Endothelial cell of umbilical vein (primary cell): ENCODE results near the gene ABLIM2. TPM values are rescaled to one million over a fixed set of nuclear protein-coding genes. Genes with fewer than 3 reads are reported as not detected.

Experiments used
- BruUV-seq: library from RNA; stranded (reverse); fragments of 400-500 nt; replicated peaks from 2 replicates; lab custom pipeline; 2021; lab: Mats Ljungman, UMichigan
- CTCF ChIA-PET: fragments of 300-600, 350-600 bp; sonication (Branson Sonifier 250); formaldehyde crosslinking; loops from one replicate; lab custom pipeline; 2021; ENCODE audit warnings: antibody characterized with exemption, inconsistent platforms; lab: Charles Lee
- POLR2A ChIA-PET: fragments of 300-600, 350-600 bp; sonication (Branson Sonifier 250); formaldehyde crosslinking; loops from one replicate; lab custom pipeline; 2021; ENCODE audit warnings: antibody characterized with exemption, inconsistent platforms; lab: Charles Lee
- DNase-seq: peaks from one replicate; pipeline ENCODE4 v3.0.0-alpha.2; 2011; ENCODE audit warnings: low read depth, low spot score
- FAIRE-seq: peaks from 2 replicates; lab custom pipeline; 2011; peaks lifted over from hg19 to GRCh38; lab: Jason Lieb, UNC
- H2AFZ ChIP-seq: 2 replicates; pipeline ENCODE4 v1.6.0; 2012; ENCODE audit warnings: low read depth, low read length, control low read depth, inconsistent platforms
- H3K27ac ChIP-seq: 2 replicates; pipeline ENCODE4 v1.5.1; 2011; ENCODE audit warnings: low read depth, mild to moderate bottlenecking, control low read depth, low read length, moderate library complexity; ENCODE audit not compliant: insufficient read depth
- H3K27me3 ChIP-seq, 2 experiments: 2 replicates each; pipeline versions ENCODE4 v1.6.0 to v1.6.1; 2011; ENCODE audit warnings: low read length in 2 of 2, mixed read lengths in 1 of 2; ENCODE audit not compliant: control insufficient read depth in 2 of 2, insufficient read depth in 2 of 2
- H3K36me3 ChIP-seq, 2 experiments: 2 replicates in 1 of 2; 3 replicates in 1 of 2; pipeline ENCODE4 v1.5.1; 2011; ENCODE audit warnings: low read length in 2 of 2, mild to moderate bottlenecking in 1 of 2, moderate library complexity in 1 of 2; ENCODE audit not compliant: control insufficient read depth in 2 of 2, insufficient read depth in 2 of 2; ENCODE audit errors: extremely low read depth in 1 of 2
- H3K4me1 ChIP-seq: 3 replicates; pipeline ENCODE4 v1.5.1; 2011; ENCODE audit warnings: mild to moderate bottlenecking, low read length; ENCODE audit not compliant: control insufficient read depth, insufficient read depth; ENCODE audit errors: extremely low read depth
- H3K4me2 ChIP-seq: 2 replicates; pipeline ENCODE4 v1.6.1; 2011; ENCODE audit warnings: low read length, control low read depth, mixed read lengths; ENCODE audit not compliant: insufficient read depth
- H3K4me3 ChIP-seq, 3 experiments: fragments of 200-600 bp in 1 of 3; sonication (generic), shearing (Covaris generic) in 1 of 3; replicated peaks in 1 of 3; 2 replicates each; pipeline ENCODE4 v1.5.1; 2011 to 2016; ENCODE audit warnings: control low read depth in 3 of 3, low read length in 3 of 3, mild to moderate bottlenecking in 2 of 3, inconsistent platforms in 1 of 3, low read depth in 1 of 3, moderate library complexity in 1 of 3; ENCODE audit not compliant: insufficient read depth in 1 of 3
- H3K79me2 ChIP-seq: 2 replicates; pipeline ENCODE4 v1.6.0; 2012; ENCODE audit warnings: low read length, inconsistent platforms; ENCODE audit not compliant: control insufficient read depth, insufficient read depth
- H3K9ac ChIP-seq: replicated peaks from 2 replicates; pipeline ENCODE3; 2011; ENCODE audit warnings: low read length, control low read depth; ENCODE audit not compliant: insufficient read depth; ENCODE audit errors: extremely low read depth
- H3K9me1 ChIP-seq: replicated peaks from 3 replicates; pipeline ENCODE4 v1.6.0; 2011; ENCODE audit warnings: mild to moderate bottlenecking, low read length; ENCODE audit not compliant: control insufficient read depth, insufficient read depth; ENCODE audit errors: extremely low read depth
- H3K9me3 ChIP-seq: replicated peaks from 2 replicates; pipeline ENCODE4 v1.5.1; 2012; ENCODE audit warnings: low read length, inconsistent platforms; ENCODE audit not compliant: control insufficient read depth, insufficient read depth
- H4K20me1 ChIP-seq: replicated peaks from 2 replicates; pipeline ENCODE3; 2011; ENCODE audit warnings: mild to moderate bottlenecking, low read length; ENCODE audit not compliant: control insufficient read depth, insufficient read depth; ENCODE audit errors: extremely low read depth
- CTCF ChIP-seq, 2 donors: IDR thresholded peaks; 1 replicate in 1 of 2; 2 replicates in 1 of 2; pipeline ENCODE4 v1.5.1; 2011; ENCODE audit warnings: low read length in 2 of 2, mild to moderate bottlenecking in 2 of 2, moderate library complexity in 2 of 2, control low read depth in 1 of 2, inconsistent platforms in 1 of 2, low read depth in 1 of 2; ENCODE audit not compliant: insufficient read depth in 1 of 2; ENCODE audit errors: extremely low read depth in 1 of 2
- EZH2 ChIP-seq: IDR thresholded peaks from 2 replicates; pipeline ENCODE4 v1.6.1; 2012; ENCODE audit warnings: borderline replicate concordance, low read depth, mild to moderate bottlenecking, moderate library complexity, low read length, inconsistent platforms; ENCODE audit not compliant: severe bottlenecking
- FOS ChIP-seq: IDR thresholded peaks from 2 replicates; pipeline ENCODE4 v1.6.1; 2011; ENCODE audit warnings: mild to moderate bottlenecking, low read length, moderate library complexity, borderline replicate concordance; ENCODE audit not compliant: insufficient read depth
- GATA2 ChIP-seq: IDR thresholded peaks from 2 replicates; pipeline ENCODE4 v1.7.0; 2011; ENCODE audit warnings: low read depth, mild to moderate bottlenecking, moderate library complexity, mixed read lengths, low read length; ENCODE audit not compliant: insufficient read length, insufficient read depth
- JUN ChIP-seq: IDR thresholded peaks from 2 replicates; pipeline ENCODE4 v1.6.1; 2011; ENCODE audit warnings: borderline replicate concordance, low read depth; ENCODE audit not compliant: insufficient read length, insufficient read depth
- MAX ChIP-seq: IDR thresholded peaks from 2 replicates; pipeline ENCODE4 v1.6.1; 2011; ENCODE audit not compliant: insufficient read depth, insufficient read length
- MYC ChIP-seq: IDR thresholded peaks from one replicate; pipeline ENCODE4 v1.6.1; 2011; ENCODE audit warnings: mild to moderate bottlenecking, low read depth, low read length
- POLR2A ChIP-seq: IDR thresholded peaks from 2 replicates; pipeline ENCODE4 v1.6.1; 2012; ENCODE audit warnings: low read depth, mild to moderate bottlenecking, control low read depth, low read length
- POLR2AphosphoS5 ChIP-seq: IDR thresholded peaks from 2 replicates; pipeline ENCODE4 v1.6.1; 2012; ENCODE audit warnings: low read depth, mild to moderate bottlenecking, control low read depth, low read length, moderate library complexity; ENCODE audit not compliant: insufficient read depth
- dilution Hi-C: fragments of 300-500 bp; cut with MboI; formaldehyde crosslinking; loops from one replicate; pipeline ENCODE4 v1.15.0; 2019; ENCODE audit warnings: low sequenced_read_pairs; ENCODE audit not compliant: extremely low pct_ligation_motif_present
- intact Hi-C: fragments of 100-400 bp; cut with micrococcal nuclease; formaldehyde crosslinking; loops from one replicate; pipeline ENCODE4 v1.10.0; 2022
- polyA plus RNA-seq, 4 experiments: library from polyadenylated mRNA; depleted of rRNA in 3 of 4; stranded (reverse) in 3 of 4; unstranded in 1 of 4; fragments of >200 nt; gene quantifications; 2 replicates each; pipeline versions ENCODE4 v1.2.1 to v1.2.3, GENCODE V29; 2011 to 2012; ENCODE audit warnings: missing spikeins in 1 of 4
- total RNA-seq: library from RNA; stranded (reverse); gene quantifications from 2 replicates; pipeline ENCODE4 v1.2.3, GENCODE V29; 2021

Gene ABLIM2
- total and polyA plus RNA-seq, 2 donors (not counting 3 experiments of a cell fraction or from before 2014, with no cell fraction given) = 0.28 to 0.66 TPM

- H4K20me1 ChIP-seq = no peaks in the 10 kb centered on the region
- H3K36me3 ChIP-seq = no peaks in the 10 kb centered on the region
- H3K79me2 ChIP-seq = no peaks in the 10 kb centered on the region
- no peak overlapping the region for H3K27ac ChIP-seq
- dilution Hi-C loops (no loop called here), intact Hi-C loops (no loop called here)
- DNase-seq (no peak), FAIRE-seq (no peak)
- no peak overlapping the region for H3K9ac ChIP-seq
- peaks cover 0 to 10% of the 10 kb centered on the region in 2 experiments for H3K27me3 ChIP-seq
- no peaks in the 10 kb centered on the region for H3K4me1 ChIP-seq
- no peaks in the 10 kb centered on the region for H3K9me3 ChIP-seq
- H3K4me2 ChIP-seq = no peak overlapping the region
- BruUV-seq = no TSS peak
- no peaks in the 10 kb centered on the region for H3K9me1 ChIP-seq
- no peak for TF ChIP-seq CTCF (IDR thresholded peaks at IDR 0.05; ENCODE audit: extremely low read depth in 1 of 2, insufficient read depth in 1 of 2, low read depth in 1 of 2, low read length in 2 of 2)
- no peak for TF ChIP-seq MAX
- no peak for TF ChIP-seq FOS
- TF ChIP-seq EZH2 = no peak
- no peak for TF ChIP-seq GATA2
- TF ChIP-seq POLR2A = no peak
- TF ChIP-seq JUN = no peak
- no peak for TF ChIP-seq POLR2AphosphoS5
- TF ChIP-seq MYC = no peak
- CTCF ChIA-PET = no interaction called here
- no peak overlapping the region for H3K4me3 ChIP-seq
- POLR2A ChIA-PET = no interaction called here
- H2AFZ ChIP-seq = no peak overlapping the region
Measured at GRCh38 chr4:8043596-8043995, 115.0 kb downstream of the ABLIM2 start.
